Keratinocyte (primary cell): ENCODE results near the gene L1CAM. TPM values are rescaled to one million over a fixed set of nuclear protein-coding genes. Genes with fewer than 3 reads are reported as not detected.

Source experiments
- DNase-seq: peaks from one replicate; pipeline ENCODE4 v3.0.0-alpha.2; 2011; ENCODE audit warnings: low read depth, missing footprints, low spot score
- FAIRE-seq: peaks from 2 replicates; lab custom pipeline; 2011; peaks lifted over from hg19 to GRCh38; lab: Jason Lieb, UNC
- H2AFZ ChIP-seq: 2 replicates; pipeline ENCODE4 v1.6.0; 2012; ENCODE audit warnings: low read length, control low read depth, inconsistent platforms; ENCODE audit not compliant: control insufficient read depth
- H3K27ac ChIP-seq: 2 replicates; pipeline ENCODE4 v1.5.1; 2011; ENCODE audit warnings: low read length; ENCODE audit not compliant: control insufficient read depth, insufficient read depth
- H3K27me3 ChIP-seq: 3 replicates; pipeline ENCODE4 v1.6.0; 2011; ENCODE audit warnings: low read length; ENCODE audit not compliant: control insufficient read depth, insufficient read depth; ENCODE audit errors: extremely low read depth
- H3K36me3 ChIP-seq, 2 experiments: 2 replicates in 1 of 2; 3 replicates in 1 of 2; pipeline ENCODE4 v1.5.1; 2011; ENCODE audit warnings: low read length in 2 of 2, mild to moderate bottlenecking in 1 of 2; ENCODE audit not compliant: control insufficient read depth in 2 of 2, insufficient read depth in 2 of 2; ENCODE audit errors: extremely low read depth in 1 of 2
- H3K4me1 ChIP-seq: 3 replicates; pipeline ENCODE4 v1.5.1; 2011; ENCODE audit warnings: low read length; ENCODE audit not compliant: control insufficient read depth, insufficient read depth; ENCODE audit errors: extremely low read depth
- H3K4me2 ChIP-seq: 3 replicates; pipeline ENCODE4 v1.6.0; 2011; ENCODE audit warnings: low read depth, low read length; ENCODE audit not compliant: control insufficient read depth, insufficient read depth; ENCODE audit errors: extremely low read depth
- H3K4me3 ChIP-seq, 3 experiments: fragments of 200-600 bp in 1 of 3; sonication (generic) in 1 of 3; 2 replicates in 2 of 3; 3 replicates in 1 of 3; pipeline ENCODE4 v1.5.1; 2011 to 2016; ENCODE audit warnings: low read length in 3 of 3, mild to moderate bottlenecking in 3 of 3, control low read depth in 2 of 3, inconsistent platforms in 1 of 3, low read depth in 1 of 3, mixed read lengths in 1 of 3, mixed run types in 1 of 3, moderate library complexity in 1 of 3; ENCODE audit not compliant: control insufficient read depth in 2 of 3, insufficient read depth in 2 of 3; ENCODE audit errors: extremely low read depth in 1 of 3
- H3K79me2 ChIP-seq: 2 replicates; pipeline ENCODE4 v1.6.0; 2012; ENCODE audit warnings: low read length; ENCODE audit not compliant: control insufficient read depth, insufficient read depth
- H3K9ac ChIP-seq: 3 replicates; pipeline ENCODE4 v1.6.0; 2011; ENCODE audit warnings: low read length; ENCODE audit not compliant: control insufficient read depth, insufficient read depth; ENCODE audit errors: extremely low read depth
- H3K9me1 ChIP-seq: 3 replicates; pipeline ENCODE4 v1.6.0; 2011; ENCODE audit warnings: low read length; ENCODE audit not compliant: control insufficient read depth, insufficient read depth; ENCODE audit errors: extremely low read depth
- H3K9me3 ChIP-seq: 2 replicates; pipeline ENCODE4 v1.5.1; 2012; ENCODE audit warnings: low read depth, low read length; ENCODE audit not compliant: control insufficient read depth
- H4K20me1 ChIP-seq: 3 replicates; pipeline ENCODE4 v1.6.0; 2011; ENCODE audit warnings: low read length; ENCODE audit not compliant: control insufficient read depth, insufficient read depth; ENCODE audit errors: extremely low read depth
- CTCF ChIP-seq, 3 experiments: IDR thresholded peaks in 1 of 3; conservative IDR thresholded peaks in 1 of 3; optimal IDR thresholded peaks in 1 of 3; 2 replicates in 2 of 3; 3 replicates in 1 of 3; pipeline versions ENCODE3 to v1.5.1; 2011; ENCODE audit warnings: low read length in 3 of 3, mild to moderate bottlenecking in 3 of 3, moderate library complexity in 2 of 3, control low read depth in 1 of 3, inconsistent platforms in 1 of 3; ENCODE audit not compliant: insufficient read depth in 2 of 3; ENCODE audit errors: extremely low read depth in 1 of 3
- EZH2 ChIP-seq: IDR thresholded peaks from one replicate; pipeline ENCODE4 v1.6.1; 2012; ENCODE audit warnings: inconsistent platforms, mild to moderate bottlenecking, low read length, moderate library complexity
- dilution Hi-C: fragments of 300-500 bp; cut with MboI; formaldehyde crosslinking; loops from one replicate; pipeline ENCODE4 v1.7.0; 2020; ENCODE audit warnings: low sequenced_read_pairs; ENCODE audit not compliant: extremely low pct_ligation_motif_present
- polyA plus RNA-seq, 5 experiments: library from polyadenylated mRNA; depleted of rRNA in 3 of 5; stranded (reverse) in 3 of 5; stranded (forward) in 1 of 5; unstranded in 1 of 5; fragments of >200 nt; gene quantifications; 1 replicate in 1 of 5; 2 replicates in 3 of 5; 3 replicates in 1 of 5; pipeline versions ENCODE4 v1.2.1 to v1.2.3, GENCODE V29; 2011 to 2012; ENCODE audit warnings: missing spikeins in 2 of 5, low read depth in 1 of 5, low replicate concordance in 1 of 5

L1CAM gene
- polyA plus RNA-seq, 1 donor (not counting 4 experiments of a cell fraction or from before 2014, with no cell fraction given): 18.2 TPM

DNA sequence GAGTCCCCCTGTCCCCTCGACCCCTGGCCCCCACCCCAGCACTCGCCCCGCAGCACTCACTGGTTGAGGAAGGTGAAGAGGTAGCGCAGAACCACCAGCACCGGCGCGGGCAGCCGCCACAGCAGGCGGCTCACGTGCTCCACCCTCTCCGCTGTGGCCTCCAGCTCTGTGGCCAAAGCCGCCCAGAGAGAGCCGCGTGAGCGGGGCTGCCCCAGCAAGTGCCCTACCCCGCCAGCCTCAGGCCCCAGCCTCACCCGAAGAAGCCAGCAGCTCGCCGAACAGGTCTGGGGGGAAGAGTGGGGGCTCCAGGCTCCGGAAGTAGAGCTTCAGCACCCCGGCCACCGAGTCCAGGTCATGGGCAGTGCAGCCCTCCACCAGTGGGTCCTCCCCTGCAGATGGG, 24.5 kb upstream of the L1CAM start:
- DNase-seq (no peak), FAIRE-seq (no peak)
- H3K27ac ChIP-seq: no peak overlapping the region
- H3K4me1 ChIP-seq: no peaks in the 10 kb centered on the region
- no peaks in the 10 kb centered on the region for H3K9me3 ChIP-seq
- no peak overlapping the region for H3K9ac ChIP-seq
- dilution Hi-C loops: no loop called here
- TF ChIP-seq CTCF (optimal IDR thresholded peaks at IDR 0.05 in 1 of 3, IDR thresholded peaks at IDR 0.05 in 1 of 3, conservative IDR thresholded peaks at IDR 0.05 in 1 of 3; ENCODE audit: extremely low read depth in 1 of 3, insufficient read depth in 2 of 3, low read length in 3 of 3): no peak
- TF ChIP-seq EZH2: no peak
- H3K27me3 ChIP-seq: no peaks in the 10 kb centered on the region
- no peaks in the 10 kb centered on the region for H3K9me1 ChIP-seq
- H2AFZ ChIP-seq: no peak overlapping the region
- no peaks in the 10 kb centered on the region for H3K36me3 ChIP-seq
- H3K79me2 ChIP-seq: no peaks in the 10 kb centered on the region
- no peak overlapping the region for H3K4me3 ChIP-seq
- H3K4me2 ChIP-seq: no peak overlapping the region
- H4K20me1 ChIP-seq: no peaks in the 10 kb centered on the region

GRCh38 chrX:153909980-153910360, 24.0 kb upstream of the L1CAM start:
- TF ChIP-seq CTCF (optimal IDR thresholded peaks at IDR 0.05 in 1 of 3, IDR thresholded peaks at IDR 0.05 in 1 of 3, conservative IDR thresholded peaks at IDR 0.05 in 1 of 3; ENCODE audit: extremely low read depth in 1 of 3, insufficient read depth in 2 of 3, low read length in 3 of 3) (no peak), EZH2 (no peak)
- Histone ChIP-seq H3K79me2 (no peaks in the 10 kb centered on the region), H3K27ac (no peak overlapping the region), H3K4me3 (no peak overlapping the region), H3K9me3 (no peaks in the 10 kb centered on the region), H2AFZ (no peak overlapping the region), H3K36me3 (no peaks in the 10 kb centered on the region), H3K27me3 (no peaks in the 10 kb centered on the region), H3K9me1 (no peaks in the 10 kb centered on the region), H4K20me1 (no peaks in the 10 kb centered on the region), H3K4me1 (no peaks in the 10 kb centered on the region), H3K9ac (no peak overlapping the region), H3K4me2 (no peak overlapping the region)
- DNase-seq (no peak), FAIRE-seq (no peak)
- dilution Hi-C loops: no loop called here
